DMS153 (cell line): Measurements from ENCODE around the gene D2HGDH.
"Not testable (repeated sequence)": the region's sequence is repeated elsewhere in the genome, so short reads cannot be mapped to it uniquely, and the experiment has no call there.

Source experiments
- DNase-seq: peaks from one replicate; lab custom pipeline; 2025; lab: John Stamatoyannopoulos, UW

The D2HGDH gene

DNA sequence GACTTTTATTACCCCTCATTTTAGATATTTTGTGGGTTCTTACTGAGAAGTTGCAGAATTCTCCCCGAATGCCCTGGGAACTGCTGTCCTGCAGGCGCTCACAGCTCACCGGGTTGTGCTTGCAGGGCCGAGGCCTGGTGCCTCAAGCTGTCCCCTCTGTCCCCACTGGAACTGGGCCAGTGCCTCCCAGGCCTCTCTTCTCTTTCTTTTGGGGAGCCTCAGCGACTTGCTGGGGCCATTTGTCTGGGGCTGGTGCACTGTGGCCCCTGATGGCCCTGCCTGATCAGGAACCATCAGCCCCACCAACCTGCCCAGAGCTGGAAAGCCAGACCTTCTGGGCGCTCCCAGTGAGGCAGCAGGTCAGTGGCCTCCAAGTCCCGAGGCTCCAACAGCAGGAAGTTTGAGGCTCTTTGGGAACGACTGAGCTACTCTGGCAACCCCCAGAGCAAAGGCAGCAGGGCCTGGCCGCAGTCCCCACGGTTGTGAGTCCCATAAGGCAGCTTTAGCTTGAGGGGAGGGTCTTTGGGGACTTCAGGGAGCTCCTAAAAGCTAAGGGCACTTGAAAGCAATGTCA, 59.9 kb downstream of the D2HGDH start:
- DNase-seq: no peak

DNA sequence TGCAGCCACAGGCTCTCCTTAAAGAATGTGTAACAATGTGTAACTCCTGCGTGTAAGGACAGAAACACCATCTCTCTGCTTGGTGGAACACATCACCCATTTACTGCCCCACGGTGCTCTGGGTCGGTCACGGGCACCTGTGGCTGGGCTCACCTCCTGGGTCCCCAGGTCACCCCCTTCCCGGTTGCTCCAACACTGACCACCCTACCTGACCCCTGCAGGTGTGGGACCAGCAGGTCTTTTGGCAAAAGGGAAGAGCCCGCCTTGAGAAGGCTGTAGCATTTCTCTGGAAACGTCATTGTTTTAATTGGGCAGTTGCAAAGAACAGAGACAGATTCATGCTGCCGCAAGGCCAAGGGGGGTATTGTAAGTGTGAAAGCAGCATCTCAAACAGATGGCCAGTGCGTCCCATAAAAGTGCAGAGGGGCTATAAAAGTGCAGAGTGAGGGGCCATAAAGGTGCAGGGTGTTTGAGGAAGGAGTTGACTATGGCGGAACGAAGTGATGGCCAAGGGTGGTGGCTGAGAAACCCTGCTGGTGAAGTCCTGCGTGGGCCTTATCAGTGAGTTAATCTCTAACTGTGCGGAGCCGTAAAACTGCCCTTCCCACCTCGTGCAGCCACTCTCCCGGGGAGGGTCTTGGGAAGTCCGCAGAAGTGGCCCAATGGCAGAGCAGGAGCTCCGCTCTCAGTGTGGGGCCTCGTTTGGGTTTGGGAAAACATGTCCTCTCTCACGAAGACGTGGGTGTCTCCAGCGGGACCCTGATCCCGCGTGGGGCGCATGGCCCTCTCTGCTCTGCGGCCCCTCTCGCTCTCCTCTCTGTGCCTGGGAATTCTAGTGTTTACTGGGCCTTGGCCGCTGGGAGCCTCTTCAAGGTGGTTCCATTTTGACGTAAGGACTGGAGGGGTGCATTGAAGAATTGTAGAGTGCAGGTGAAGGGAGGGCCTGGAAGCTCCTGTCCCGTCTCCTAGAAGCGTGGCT, 60.9 kb downstream of the D2HGDH start:
- DNase-seq: no peak

DNA sequence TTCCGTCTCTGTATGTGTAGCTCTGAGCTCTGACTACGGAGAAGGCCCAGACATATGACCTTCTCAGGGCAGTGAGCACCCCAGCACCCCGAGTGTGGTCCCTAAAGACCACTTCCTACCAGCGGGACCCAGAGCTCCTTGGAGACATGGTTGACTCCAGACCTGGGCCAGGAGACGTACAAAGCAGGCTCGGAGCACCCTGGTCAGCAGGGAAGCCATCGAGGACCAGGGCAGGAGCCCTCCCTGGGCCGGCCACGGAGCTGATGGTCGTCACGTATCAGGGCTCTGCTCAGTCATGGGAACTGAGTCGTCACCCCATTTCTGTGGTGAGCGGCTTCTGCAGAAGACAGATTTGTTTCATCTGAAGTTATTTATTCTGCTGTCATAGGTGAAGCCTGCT, 61.8 kb downstream of the D2HGDH start:
- DNase-seq: no peak

DNA sequence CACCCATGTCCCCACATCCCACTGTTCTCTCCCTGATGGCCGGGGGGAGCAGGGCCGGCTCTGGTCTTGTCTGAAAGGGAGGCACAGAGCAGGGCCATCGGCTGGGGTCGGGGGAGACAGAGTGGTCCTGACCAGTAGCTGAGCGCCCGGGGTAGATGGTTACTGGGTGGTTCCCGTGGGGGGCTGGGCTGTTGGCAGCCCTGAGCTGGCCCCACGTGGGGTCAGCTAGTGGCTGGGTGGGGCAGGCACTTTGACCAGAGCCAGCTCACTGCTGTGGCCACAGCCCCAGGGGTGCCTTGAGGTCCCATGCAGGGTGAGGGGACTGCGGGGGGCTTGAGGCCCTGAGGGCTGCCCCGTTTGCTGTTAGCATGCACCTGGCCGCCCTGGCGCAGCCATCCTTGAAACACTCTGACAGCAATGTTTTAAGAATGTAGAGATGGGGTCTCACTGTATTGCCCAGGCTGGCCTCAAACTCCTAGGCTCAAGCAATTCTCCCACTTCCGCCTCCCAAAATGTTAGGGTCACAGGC, 62.2 kb downstream of the D2HGDH start:
- DNase-seq: no peak

DNA sequence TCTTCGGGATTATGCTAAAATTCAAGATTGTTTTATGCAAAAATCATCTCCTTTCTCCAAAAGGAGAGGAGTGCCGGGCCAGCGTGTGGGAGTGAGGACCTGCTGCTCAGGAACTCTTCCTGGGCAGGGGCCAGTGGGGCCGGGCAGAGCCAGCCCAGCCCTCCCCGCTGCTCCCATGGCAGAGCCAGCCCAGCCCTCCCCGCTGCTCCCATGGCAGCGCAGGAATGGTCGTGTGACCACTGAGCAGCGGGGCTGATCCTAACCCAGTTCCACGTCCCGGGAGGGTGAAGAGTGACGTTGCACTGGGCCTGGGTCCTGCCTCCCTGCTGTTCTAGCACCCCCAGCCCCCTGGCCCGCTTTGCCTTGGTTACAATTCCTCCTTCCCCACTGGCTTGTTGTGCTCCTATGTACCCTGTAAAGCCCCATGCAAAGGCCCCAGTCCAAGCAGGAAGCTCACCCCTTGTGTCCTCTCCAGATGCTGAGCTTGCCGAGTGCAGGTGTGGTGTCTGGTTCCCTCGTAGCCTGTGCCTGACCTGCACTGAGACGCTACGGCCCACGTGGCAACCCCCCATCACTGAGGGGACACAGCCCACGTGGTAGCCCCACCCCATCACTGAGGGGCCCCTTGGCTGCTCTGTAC, 63.1 kb downstream of the D2HGDH start:
- no peak for DNase-seq

DNA sequence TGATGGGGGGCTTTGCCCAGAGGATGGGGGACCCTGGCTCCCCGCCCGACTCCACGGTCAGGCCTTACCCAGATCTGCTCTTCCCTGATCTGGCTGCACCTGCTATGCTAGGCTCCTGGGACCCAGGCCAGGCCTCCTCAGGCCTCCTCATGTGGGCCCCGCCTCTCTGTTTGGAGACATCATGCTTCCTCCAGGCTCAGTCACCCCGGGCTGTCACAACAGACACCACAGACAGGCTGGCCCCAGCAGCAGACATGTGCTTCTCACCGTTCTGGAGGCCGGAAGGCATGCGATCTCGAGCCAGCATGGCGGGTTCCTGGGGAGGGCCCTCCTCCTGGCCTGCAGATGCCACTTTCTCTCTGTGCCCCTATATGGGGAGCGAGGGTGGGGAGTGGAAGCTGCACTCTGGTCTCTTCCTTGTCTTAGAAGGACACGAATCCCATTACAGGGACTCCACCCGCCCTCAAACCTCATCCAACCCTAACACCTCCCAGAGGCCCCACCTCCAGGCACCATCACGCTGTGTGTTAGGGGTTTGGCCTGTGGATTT, 63.7 kb downstream of the D2HGDH start:
- peak; percentile 11 for DNase-seq

DNA sequence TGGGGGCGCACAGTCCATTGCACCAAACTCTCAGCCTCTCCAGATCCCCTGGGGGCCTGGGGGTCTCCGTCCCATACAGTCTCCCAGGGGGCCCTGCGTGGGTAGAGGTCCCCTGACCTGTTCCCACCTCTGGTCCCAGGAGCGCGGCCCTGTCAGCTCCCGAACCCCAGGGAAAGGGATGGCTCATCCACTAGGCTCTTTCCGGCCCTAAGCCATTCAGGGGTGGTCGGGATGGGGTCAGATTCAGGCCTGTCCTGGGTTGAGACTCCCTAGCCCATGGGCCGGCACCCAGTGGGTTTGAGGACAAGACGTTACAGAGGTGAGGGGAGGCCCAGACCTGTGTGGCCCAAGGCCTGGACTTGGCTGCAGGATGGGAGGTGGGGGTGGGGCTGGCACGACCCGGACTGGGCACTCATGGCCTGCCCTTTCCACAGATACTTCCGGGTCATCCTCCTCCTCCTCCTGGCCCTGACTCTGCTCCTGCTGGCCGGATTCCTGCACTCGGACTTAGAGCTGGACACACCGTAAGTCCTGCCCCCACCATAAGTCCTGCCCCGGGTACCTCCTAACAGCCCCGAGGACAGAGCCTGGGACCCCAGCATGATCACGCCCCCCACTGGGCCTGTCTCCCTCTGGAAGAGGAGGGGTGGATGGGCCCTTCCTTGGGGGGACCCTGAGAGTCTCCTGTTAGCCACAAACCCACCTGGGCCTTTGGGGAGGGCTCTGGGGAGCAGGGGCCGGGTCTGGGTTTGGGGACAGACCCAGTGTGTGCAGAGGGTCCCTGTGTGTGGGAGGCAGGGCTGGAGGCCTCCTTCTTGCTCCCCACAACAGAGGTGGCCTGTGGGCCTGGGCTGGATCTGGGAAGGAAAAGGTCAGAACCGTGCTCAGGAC, 64.4 kb downstream of the D2HGDH start:
- no peak for DNase-seq

DNA sequence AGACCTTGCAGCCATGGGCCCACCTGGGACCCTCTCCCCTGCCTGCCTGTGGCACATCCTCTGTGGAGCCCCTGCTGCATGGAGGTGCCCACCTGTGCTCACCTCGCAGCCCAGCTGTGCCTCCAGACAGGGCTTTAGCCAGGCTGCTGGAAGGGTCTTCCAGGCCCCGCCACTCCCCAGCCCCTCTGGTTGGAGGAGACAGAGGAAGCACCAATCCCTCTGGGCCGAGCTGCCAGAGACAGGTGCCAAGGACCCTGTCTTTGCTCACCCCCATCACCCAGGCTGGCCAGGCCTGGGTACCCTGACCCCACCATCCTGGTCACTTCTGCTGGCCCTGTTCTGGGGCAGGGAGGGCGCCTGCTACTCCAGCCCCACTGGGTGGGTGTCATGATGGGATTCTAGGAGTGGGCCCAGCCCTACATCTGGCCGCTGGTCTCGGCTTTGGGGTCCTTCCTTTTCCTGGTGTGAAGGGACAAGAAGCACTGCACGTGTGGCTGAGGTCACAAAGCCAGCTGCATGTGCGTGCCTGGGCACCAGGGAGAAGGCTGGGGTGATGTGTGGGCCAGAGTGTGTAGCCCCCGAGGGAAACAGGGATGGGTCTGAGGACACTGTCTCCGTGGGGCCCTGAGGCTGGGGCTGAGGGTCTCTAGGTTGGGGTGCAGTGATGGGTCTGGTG, 65.2 kb downstream of the D2HGDH start:
- DNase-seq: no peak

DNA sequence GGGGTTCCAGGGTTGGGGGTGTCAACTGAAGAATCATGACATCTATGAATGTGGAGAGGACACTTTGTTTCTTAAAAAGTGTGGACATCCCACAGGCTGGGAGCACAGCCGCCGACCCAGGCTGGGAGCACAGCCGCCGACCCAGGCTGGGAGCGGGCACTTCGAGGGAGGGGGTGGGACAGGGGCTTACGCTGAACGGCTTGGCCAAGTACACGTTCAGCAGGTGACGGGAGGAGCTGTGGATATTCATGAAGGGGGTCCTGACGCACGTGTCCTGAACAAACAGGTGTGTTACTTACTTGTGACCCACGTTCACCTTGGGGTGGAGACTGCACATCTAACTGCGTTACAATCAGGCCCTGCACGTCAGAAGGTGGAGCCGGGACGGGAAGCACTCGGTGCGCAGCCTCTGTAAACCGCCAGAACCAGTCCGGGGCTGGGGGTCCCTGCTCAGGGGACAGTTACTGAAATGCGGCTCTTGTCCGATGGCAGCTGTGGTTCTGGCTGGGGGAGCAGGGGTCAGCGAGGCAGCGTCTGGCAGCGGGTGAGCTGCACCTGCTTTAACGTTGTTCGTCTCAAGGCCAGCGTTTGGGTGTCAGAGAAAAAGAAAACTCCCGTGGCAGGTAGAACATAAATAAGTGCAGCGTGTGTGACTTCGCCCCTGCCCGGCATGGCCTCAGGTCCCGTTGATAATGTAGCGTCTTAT, 65.9 kb downstream of the D2HGDH start:
- not testable (repeated sequence) for DNase-seq

DNA sequence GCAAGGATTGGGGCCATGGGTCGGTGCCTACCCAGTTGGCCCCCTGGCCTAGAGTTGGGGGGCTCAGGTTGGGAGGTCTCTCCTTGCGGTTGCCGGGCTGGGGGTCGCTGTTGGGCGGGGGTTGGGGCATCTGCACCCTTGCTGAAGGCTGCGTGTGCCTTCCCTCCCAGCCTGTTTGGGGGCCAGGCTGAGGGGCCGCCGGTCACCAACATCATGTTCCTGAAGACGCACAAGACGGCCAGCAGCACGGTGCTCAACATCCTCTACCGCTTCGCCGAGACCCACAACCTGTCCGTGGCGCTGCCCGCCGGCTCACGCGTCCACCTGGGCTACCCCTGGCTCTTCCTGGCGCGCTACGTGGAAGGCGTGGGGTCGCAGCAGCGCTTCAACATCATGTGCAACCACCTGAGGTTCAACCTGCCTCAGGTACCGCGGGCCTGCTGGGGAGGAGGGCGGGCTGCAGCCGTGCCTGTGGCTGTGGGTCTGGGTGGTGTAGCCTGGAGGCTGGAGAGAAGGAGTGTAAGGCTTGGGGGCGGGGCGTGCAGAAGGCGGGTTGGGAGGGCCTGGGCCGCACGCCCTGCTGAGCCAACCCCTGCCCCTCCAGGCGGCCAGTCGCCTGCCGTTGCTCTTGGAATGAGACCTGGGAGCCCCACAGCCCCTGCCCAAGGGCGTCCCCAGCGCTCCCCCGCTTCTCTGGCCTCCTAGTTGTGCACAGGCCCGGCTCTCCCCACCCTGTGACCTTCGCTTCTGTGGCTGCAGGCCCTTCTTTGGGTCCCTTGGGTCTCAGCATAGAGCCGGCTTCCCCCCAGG, 67.4 kb downstream of the D2HGDH start:
- no peak for DNase-seq

DNA sequence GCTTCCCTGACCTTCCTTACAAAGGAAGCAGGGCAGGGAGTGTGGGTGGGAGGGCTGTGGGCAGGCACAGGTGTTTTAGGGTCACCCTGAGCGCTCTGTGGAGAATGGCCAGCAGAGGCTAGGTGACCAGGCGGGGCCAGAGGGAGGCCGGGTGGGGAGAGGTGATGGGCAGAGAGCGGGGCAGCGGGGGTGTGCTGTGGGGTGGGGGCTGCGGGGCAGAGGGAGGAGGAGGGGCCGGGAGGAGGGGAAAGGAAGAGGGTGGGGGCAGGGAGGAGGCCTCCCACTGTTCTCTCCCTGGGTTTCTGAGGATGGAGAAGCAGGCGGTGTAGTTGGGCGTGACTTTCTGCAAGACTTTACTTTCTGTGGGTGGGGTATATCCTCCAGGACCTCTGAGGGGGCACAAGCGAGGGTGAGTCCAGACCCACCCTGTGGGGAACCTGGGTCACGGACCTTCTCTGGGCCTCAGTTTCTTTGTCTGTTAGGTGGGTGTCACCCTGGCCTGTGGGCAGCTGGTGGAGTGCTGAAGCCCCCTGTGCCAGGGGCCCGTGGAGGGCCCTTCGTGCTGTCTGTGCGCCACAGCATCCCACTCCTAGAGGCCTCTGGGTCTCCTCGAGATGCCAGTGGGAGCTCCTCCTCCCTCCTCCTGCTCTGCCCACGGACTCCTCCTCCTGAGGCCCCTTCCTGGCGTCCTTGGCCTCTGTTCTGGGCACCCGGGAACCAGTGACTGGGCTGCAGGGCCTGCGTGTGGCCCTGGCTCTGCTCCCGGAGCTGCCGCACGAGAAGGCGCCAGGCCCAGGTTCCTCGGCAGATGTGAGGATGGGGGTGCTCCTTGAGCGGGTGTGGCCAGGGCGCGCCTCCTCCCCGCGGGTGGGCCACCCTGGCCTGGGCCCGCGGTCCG, 68.2 kb downstream of the D2HGDH start:
- DNase-seq: no peak

DNA sequence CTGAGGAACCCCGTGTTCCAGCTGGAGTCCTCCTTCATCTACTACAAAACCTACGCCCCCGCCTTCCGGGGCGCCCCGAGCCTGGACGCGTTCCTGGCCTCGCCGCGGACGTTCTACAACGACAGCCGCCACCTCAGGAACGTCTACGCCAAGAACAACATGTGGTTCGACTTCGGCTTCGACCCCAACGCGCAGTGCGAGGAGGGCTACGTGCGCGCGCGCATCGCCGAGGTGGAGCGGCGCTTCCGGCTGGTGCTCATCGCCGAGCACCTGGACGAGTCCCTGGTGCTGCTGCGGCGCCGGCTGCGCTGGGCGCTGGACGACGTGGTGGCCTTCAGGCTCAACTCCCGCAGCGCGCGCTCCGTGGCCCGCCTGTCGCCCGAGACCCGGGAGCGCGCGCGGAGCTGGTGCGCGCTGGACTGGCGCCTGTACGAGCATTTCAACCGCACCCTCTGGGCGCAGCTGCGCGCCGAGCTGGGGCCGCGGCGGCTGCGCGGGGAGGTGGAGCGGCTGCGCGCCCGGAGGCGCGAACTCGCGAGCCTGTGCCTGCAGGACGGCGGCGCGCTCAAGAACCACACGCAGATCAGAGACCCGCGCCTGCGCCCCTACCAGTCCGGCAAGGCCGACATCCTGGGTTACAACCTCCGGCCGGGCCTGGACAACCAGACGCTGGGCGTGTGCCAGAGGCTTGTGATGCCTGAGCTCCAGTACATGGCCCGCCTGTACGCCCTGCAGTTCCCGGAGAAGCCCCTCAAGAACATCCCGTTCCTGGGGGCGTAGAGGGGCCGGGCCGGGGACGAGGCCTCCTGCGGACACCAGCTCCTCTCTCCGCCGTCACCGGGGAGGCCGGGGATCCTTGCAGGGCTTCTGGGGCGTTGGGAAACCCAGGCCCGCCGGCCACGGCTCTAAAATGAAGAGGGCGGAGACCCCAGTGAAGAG, 69.2 kb downstream of the D2HGDH start:
- no peak for DNase-seq

DNA sequence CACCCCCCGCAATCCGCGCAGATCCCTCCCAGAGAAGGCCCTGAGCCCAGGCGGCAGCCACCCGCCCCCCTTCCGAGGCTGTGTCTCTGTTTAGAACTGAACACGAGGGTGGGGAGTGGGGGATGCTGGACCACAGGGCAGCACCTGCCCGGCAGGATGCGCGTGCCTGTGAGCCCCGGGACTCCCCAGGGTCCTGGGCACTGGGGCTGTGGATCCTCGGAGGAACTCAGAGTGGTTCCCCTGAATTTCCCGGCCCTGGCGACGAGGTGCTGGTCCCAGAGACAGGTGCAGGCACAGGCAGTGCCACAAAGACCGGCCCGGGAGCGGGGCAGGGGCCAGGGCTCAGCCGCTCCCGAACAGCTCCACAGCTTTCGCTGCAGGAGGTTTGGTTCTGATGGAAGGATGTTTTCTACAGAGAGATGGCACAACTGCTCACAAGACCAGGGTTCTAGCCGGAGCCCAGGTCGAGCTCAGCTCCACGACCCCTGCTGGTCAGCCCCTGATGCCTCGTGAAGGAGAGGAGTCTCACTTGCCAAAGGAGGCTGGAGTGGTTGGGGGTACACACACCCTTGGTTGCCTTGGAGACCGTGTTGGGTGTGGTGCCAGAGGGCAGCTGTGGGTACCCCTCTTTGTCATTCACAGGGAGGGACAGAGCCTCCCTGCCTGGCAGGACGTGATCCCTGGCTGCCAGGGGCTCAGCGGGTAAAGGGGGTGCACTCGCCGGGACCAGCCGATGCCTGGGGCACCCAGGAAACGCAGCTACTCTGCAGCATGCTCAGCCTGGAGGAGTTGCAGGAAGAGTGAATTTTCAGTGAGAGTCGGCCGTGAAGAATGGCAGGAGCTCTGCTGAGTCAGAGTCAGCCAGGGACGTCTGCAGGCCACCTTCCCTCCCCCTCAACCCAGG, 70.1 kb downstream of the D2HGDH start:
- no peak for DNase-seq

DNA sequence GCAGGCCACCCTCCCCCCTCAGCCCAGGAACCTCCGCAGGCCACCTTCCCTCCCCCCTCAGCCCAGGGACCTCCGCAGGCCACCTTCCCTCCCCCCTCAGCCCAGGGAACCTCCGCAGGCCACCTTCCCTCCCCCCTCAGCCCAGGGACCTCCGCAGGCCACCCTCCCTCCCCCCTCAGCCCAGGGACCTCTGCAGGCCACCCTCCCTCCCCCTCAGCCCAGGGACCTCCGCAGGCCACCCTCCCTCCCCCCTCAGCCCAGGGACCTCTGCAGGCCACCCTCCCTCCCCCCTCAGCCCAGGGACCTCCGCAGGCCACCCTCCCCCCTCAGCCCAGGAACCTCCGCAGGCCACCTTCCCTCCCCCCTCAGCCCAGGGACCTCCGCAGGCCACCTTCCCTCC, 71.8 kb downstream of the D2HGDH start:
- not testable (repeated sequence) for DNase-seq

DNA sequence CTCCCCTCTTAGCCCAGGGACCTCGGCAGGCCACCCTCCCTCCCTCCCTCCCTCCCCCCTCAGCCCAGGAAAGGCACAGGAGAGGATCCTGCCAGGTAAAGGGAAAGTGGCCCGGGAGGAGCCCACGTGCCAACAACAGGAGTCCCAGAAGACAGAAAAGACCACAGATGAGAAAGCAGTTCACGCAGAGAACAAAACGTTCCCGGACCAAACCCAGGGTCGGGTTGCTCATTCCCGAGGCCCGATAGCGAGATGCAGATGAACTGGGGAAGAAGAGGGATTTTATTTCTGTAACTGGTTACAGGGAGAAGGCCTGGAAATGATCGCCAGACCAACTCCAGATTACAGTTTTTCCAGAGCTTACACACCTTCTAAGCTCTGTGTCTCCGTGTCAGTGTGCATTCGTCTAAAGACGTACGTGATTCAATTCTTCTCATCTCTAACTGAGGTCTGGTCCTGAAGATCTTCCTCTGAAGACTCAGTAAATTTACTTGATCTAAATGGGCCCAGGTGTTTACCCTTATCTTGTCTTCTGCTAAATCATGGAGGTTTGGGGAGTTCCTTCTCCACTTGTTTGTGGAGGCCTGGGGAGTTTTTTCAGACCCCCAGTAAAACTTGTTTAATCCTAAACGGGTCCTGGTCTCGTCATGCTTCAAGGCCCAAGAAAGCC, 73.8 kb downstream of the D2HGDH start:
- no peak for DNase-seq
